GM10266 (cell line): ENCODE results near the gene SLC38A1.
"Not testable (repeated sequence)": the region's sequence is repeated elsewhere in the genome, so short reads cannot be mapped to it uniquely, and the experiment has no call there.

Experiments used
- DNase-seq: peaks from one replicate; pipeline ENCODE4 v3.0.0; 2012; ENCODE audit errors: extremely low spot score
- TF ChIP-seq, protein P1 (sequence below): IDR thresholded peaks from 2 replicates; pipeline ENCODE4 v1.5.1; 2012; ENCODE audit warnings: mild to moderate bottlenecking, low read depth; ENCODE audit not compliant: control insufficient read depth, insufficient read depth; ENCODE audit errors: missing control alignments

SLC38A1 gene

DNA sequence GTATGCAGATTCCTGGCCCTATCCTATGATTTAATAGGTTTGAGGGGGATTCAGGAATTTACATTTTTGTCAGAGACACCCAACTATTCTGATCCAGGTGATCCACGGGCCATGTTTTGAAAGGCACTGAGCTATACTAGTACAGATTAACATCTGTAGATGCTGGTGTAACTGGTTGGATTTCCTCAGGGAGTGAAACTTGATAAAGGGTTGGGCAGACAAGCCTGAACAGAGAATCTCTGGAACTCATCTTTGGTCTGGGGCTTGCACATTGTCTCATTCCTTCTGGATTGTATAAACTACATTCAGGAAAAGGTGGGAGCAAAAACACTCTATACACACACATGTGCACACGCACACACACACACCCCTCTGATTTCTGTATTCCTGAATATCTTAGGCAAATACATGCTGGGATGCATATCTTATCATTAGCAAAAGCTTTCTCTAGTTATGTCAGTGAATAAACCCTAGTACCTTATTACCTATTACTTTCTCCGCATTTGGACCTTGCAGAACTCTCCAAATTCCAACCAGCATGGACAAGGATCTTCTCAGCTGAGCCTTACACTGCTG is 104.6 kb downstream of the SLC38A1 start:
- TF ChIP-seq, protein P1, sequence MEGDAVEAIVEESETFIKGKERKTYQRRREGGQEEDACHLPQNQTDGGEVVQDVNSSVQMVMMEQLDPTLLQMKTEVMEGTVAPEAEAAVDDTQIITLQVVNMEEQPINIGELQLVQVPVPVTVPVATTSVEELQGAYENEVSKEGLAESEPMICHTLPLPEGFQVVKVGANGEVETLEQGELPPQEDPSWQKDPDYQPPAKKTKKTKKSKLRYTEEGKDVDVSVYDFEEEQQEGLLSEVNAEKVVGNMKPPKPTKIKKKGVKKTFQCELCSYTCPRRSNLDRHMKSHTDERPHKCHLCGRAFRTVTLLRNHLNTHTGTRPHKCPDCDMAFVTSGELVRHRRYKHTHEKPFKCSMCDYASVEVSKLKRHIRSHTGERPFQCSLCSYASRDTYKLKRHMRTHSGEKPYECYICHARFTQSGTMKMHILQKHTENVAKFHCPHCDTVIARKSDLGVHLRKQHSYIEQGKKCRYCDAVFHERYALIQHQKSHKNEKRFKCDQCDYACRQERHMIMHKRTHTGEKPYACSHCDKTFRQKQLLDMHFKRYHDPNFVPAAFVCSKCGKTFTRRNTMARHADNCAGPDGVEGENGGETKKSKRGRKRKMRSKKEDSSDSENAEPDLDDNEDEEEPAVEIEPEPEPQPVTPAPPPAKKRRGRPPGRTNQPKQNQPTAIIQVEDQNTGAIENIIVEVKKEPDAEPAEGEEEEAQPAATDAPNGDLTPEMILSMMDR, result no peak
- no peak for DNase-seq

DNA sequence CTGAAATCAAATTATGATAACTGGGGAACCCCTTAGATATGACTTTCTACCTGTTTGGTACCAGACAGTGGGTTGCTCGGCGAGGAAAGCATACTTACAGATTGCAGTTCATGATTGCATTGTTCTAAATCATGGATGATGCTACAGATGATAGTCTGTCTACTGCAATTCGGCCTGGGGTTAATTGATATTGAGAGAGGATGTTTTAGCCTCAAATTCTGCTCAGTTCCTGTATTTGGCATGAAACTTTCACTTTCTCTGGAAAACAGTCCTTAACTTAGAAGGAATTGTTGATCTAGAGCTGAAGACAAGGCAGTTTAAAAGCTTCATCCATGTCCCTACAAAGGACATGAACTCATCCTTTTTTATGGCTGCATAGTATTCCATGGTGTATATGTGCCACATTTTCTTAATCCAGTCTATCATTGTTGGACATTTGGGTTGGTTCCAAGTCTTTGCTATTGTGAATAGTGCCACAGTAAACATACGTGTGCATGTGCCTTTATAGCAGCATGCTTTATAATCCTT is 106.2 kb downstream of the SLC38A1 start:
- not testable (repeated sequence) for DNase-seq

DNA sequence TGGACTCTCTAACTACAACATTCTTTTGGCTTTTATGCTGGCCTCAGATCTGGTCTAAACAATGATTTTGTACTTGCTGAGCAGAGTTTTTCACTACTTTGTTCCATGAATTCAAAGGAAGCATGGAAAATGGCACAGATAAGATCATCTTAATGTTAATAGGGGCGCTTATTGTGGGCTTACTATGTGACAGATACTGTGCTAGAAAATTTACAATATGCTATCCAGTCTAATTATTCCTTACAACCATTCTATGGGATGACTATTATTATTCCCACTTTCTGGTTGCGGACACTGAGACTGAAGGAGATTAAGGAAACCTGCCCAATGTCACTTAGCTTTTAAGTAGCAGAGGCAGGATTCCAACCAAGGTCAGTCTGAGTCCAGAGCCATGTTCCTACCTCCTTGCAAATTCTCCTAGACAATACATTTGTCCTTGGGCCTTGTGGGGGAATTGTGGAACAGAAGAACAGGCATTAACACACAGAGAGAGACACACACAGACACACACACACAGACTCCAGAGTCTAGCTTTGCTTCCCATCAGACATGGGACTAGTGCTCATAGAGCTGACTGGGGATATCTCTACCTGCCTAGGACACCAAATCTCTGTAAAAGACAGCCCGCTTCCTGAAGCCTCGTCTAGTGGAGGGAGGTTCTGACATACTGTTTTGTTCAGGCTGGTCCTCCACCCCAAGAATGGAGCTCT is 107.7 kb downstream of the SLC38A1 start:
- DNase-seq, result no peak
- TF ChIP-seq, protein P1, result no peak

DNA sequence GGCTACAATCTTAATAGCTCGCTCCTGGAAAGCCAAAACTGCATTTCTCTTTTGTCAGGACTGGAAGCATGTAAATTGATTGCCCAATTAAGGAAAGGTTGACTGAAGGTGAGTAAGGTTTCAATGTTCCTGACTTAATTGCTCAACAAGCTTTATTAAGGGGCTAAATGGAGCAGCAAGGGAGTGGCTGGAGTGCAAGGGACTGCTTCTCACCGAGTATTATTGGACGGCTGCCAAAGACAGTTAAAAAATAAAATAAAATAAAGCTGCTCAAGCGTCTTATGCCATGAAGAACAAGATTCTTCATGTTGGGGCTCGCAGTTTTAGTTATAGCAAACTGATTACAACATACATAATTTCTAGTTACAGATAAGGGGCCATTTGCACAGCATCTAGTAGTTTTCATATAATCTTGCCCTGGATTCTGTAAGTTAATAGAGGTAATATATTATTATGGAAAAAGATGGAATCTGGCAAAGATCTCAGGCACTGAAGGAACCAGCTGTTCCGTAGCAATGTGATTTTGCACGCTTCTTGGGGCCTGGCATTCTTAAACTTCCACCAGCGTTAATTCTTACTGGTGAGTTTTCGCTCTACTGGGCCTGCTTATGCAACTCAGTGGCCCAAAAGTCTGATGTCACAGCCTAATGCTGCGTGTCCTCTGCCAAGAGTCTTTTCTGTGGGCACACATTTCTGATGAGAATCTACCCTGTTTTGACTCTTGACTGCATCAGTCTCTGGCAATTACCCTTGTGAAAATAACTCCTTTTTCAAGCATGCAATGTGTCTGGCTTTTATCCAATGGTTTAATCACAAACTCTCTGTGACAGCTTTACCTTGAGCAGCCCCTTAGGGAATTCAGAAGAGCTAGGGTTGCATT is 108.5 kb downstream of the SLC38A1 start:
- no peak for DNase-seq
- TF ChIP-seq, protein P1, result no peak

DNA sequence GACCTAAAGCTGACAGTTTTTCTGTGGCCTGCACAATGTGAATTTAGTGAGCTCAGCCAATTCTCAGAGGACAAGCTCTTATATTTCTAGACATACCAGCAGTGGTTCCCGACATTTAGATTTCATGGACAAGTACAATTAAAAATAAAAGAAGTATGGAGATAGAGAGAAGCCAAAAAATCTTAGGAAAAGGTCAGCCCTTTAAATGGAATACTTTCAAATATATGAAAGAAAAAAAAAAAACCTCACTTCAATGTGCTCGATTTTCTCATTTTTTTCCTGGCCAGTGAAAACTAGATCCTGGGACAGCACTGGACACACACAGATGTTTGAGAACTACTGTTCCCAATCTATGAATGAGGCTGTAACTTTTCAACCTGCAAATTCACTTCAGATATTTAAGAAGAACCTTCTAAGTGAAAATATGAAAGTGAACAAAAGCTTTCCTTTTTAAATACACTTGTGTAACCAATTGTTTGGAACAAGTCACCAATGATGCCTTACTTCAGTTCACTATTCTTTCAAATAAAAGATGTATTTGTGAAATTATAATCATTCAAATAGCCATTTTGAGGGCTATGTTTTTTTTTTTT is 109.4 kb downstream of the SLC38A1 start:
- TF ChIP-seq, protein P1, result no peak
- no peak for DNase-seq

DNA sequence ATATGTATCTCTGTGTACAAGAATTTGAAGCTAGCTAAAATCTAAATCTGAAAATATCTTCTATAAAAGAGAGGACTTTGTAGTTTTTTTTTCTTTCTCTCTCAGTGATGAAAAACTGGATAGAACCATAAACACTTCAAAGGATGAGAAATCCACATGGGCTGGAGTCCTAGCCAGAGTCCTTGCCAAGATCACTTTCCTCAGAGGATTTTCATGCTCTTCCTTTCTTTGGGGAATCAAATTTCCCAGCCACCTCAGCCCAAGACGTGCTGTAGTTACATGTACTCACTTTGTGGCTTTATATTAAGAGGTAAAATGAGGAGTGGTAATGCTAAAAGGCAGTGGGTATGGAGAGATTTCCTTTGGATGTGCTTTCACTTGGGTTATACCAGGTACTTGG is 110.3 kb downstream of the SLC38A1 start:
- TF ChIP-seq, protein P1, result no peak

DNA sequence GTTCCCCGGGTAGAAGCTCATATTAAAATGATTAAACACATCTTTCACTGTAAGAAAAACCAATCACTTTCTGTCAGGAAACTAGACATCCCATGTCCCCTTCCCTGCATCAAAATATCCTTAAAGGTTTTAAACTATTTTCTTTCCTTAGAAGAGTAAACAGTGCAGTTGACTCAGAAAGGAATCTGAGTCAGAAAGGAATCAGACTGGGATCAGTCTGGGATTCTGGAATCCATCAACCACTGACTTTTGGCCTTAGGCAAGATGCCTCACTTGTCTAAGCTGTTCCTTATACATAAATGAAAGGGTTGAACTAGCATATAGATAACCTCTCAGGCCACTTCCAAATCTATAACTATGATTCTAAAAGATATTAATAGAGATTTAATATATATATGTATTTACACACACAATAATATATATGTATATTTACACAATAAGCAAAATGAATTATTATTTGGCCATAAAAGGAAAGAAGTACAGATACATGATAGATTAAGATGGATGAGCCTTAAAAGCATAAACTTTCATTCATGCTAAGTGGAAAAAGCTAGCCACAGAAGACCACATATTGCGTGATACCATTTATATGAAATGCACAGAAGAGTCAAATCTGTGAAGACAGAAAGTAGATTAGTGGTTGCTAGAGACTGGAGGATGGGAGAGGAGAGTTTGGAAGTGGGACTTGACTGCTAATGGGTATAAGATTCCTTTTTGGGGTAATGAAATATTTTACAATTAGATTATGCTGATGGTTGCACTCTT is 114.4 kb downstream of the SLC38A1 start:
- no peak for DNase-seq
- TF ChIP-seq, protein P1, result no peak

More for the DNA sequence above, 110.3 kb downstream of the SLC38A1 start:
- DNase-seq, result no peak
